ENCODE measurements around the gene TAGLN2.

The TAGLN2 gene

DNA sequence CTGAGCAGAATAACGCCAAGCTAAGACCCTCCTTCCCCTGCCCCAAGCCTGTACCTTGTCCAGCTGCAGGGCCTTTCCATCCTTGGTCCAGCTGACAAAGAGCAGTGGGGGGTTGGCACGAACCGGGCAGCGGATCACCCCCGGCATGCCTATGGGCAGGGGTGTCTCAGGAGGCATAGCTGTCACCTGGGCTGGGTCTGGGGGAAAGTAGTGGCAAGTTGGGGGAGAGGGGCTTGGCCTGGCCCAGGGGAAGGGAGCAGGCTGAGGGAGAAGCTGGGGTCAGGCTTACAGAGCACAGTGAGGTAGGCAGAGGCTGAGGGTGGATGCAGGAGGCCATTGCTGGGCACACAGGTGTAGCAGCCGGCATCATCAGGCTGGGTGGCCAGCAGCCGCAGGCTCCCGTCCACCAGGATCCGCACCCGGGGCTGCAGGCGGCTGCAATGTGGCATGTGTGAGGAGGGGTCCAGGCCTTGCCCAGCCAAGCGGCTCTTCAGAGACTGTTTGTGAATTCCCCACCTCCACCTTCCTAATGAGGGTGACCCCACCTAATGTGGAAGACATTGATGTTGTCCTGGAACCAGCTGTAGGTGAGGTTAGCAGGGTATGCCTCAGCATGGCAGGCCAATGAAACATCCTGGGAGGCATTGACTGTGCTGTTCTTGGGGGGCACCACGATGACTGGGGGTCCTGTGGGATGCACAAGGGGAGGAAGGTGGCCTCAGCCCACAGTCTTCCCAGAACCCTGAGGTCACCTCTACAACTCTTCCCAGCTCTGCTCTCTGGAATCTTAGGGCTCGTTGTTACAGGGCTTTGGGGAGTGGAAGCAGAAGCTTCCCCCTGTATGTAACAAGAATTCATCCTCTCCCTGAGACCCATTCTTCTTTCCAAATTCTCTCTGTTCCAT lies 9.1 kb upstream of the TAGLN2 start:
- DNase-seq, result no peak

DNA sequence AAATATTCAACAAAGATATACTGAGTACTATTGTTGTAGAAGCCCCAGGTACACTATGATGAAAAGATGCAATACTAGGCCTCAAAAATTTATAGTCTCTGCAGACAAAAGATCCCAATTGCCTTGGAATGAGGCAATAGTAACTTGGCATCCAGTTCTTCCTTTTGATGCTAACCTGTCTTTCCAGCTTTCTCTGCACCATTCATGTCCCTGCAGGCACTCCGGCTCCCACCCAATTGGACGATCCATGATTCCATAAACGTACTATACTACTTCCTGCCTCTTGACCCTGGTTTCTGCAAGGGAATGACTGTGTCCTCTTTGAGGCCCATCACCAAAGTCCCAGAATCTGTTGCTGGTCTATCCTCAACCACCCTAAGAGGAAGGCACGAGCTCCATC lies 8.0 kb upstream of the TAGLN2 start:
- DNase-seq, result no peak

DNA sequence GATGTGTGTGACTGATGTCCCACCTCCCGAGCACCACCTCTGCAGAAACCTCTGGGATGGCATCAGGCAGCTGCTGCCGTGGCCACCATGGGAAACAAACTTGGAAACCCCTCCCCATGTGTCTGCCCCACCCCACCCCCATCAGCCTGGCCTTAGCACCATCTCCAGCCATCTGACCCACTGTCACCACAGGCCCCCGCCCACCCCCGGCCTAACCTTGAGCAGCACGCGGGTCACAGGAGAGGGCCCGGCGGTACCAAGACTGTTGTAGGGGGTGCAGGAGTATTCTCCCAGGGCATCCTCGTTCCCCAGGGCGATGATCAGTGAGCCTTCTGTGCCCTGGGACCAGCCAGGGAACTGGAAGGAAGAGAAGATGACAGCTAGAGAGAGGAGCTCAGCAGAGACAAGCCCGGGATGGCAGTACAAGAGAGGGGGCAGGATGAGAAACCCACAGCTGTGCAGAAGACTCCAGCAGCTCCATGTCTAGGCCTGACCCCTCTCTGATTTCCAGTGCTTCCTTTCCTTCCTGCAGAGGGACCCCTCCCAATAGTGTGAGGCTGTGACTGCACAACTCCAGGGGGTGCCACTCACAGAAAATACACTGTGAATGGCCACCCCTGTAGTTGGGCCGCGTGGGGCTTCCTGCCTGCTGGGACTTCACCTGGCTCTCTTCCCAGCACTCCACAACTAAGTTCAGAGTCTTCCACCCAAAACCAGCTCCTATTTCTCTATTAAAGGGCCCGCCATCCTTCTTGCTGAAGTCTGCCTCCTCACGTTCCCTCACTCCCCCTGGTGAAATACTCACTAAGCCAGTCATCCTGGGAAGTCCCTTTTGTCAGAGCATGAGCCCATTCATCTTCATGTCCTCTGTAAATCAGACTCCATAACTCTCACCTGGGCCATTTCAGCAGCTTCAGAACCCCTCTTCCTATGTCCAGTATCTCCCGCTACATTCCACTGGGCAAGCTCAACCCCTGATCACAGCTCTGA lies 7.3 kb upstream of the TAGLN2 start:
- DNase-seq, result no peak

DNA sequence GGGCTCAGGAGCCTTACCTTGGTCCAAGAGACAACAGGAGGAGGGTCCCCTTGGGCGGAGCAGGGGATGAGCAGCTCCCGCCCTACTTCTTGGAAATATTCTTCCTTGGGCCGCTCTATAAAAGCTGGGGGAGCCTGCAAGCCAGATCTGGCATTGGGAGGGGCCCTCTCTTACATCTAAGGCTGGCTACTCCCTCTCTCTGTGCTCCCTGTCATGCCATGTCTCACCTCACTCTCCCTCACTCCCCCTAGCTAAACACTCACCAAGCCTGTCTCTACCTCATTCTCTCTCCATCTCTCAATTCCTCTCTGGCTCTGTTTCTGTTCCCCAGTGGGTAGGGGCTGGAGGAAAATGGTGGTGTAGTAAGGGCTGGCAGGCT lies 6.5 kb upstream of the TAGLN2 start:
- DNase-seq, result no peak

DNA sequence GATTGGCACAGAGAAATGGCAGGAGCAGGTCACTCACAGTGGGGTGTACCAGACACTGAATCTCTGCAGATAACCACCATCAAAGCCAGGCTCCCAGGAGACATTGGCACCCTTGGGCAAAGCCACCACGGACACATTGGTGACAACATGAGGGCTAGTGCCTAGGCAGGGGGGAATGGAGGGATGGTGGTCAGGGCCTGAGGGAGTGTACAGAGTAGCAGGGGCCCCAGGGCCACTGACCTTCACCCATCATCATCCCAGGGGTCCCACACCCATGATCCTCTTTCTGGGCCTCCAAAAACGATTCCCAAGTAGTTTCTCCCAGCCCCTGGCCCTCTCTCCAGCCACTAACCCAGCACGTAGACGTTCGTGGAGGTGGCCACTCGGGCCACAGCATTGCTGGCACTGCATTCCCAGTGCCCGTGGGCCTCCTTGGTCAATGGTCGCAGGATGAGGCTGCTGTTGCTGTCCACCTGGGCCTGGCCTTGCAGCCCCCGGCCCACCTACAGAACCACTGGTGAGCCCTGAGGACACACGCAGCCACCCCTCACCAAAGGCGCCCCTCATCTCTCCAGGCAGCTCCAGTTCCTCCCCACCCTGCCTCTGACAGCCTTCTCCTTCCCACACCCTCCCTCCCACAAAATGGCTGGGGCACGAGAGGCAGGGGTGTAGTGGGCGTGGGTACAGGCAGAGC lies 5.9 kb upstream of the TAGLN2 start:
- DNase-seq, result no peak

DNA sequence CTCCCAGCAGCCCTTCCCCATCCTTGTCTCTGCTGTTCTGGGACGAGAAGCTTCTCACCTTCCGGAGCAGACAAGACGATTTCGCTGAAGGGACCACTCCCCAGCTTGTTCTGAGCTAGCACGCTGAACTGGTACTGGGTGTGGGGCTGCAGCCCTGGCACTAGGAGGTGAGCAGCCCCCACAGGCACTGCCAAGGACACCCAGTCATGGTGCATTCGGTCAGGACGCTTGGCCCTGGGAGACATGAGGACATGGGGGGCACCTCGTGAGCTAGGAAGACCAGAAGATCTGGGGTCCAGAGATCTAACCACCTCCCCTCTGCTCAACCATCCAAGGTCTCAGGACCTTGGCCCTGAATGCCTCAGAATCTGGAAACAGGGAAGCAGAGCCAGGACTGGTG lies 5.3 kb upstream of the TAGLN2 start:
- DNase-seq, result no peak

DNA sequence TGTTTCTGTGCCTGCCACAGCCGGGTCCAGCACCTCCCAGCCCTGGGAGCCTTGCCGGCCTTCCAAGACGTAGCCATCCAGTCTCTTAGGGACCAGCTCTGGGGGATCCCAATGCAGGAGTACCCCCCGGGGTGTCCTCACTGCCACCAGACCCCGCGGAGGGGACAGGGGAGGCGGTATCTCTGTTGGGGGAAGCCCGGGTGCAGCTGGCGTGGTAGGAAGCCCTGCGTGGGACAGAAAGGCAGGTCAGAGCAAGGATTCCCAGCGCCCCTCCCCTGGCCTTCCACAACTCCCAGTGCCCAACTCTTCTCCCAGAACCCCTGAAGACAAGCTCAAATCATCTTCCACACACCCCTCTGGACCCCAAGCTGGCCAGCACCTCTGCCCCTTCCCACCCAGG lies 4.9 kb upstream of the TAGLN2 start:
- DNase-seq, result no peak

DNA sequence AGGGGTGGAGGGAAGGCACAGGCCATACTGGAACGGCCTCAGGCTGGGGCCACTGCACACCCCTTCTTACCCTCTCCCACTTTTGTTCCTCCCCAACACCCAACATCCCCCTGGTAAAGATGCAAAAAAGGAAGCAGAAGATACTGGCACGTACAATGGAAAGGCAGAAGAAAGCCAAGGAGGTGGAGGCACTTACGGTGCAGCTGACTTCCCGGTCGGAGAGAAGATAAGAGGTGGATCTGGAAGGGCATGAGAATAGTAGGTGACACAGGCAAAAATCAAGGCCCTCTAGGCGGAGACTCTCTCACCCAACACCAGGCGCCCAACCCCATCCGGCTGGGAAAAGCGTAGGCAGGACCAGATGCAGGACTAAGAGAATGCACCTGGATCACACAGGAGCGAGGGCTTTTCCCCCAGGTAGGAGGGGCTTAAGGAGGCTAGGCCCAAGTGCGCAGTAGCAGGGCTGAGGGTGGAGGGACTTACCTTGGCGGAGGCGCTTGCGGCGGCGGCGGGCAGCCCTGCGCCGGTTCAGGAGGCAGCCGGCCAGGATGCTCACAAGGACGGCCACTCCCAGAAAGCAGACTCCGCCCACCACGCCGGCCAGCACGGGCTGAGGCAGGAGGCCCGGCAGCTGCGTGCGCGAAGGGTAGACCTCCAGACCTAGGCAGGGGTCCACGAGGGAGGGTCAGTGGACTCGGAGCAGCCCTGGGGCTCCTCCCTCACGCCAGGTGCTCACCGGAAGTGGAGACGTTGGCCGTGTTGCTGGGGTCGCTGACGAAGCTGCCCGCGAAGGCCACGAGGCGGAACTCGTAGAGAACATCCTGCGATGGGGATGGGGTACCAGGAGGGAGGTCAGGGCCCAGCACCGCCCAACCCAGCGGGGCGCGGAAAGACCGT lies 4.1 kb upstream of the TAGLN2 start:
- DNase-seq, result no peak

DNA sequence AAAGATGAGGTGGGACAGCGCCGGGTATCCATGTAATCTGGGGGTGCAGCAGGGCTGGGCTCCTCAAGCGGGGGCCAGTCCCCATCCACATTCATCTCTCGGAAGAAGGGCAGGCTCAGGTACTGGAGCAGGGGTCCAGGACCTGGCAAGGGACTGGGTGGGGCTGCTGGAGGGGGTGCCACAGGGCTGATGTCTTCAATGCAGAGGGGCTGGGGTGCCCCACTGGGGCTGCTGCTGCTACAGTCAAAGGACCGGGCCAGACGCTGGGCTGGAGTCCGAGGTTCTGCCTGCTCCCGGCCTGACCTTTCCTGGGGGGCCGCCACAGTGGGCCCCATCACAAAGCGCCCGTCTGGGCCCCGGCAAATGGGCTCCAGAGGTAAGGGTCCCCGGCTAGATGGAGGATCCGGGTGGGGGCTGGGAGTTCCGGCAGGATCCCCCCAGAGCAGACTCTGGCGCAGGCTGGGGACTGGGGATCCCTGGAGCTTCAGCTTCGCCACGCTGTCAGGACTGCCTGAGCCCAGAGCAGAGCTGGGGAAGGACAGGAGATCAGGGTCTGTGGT lies 3.3 kb upstream of the TAGLN2 start:
- DNase-seq, result no peak

DNA sequence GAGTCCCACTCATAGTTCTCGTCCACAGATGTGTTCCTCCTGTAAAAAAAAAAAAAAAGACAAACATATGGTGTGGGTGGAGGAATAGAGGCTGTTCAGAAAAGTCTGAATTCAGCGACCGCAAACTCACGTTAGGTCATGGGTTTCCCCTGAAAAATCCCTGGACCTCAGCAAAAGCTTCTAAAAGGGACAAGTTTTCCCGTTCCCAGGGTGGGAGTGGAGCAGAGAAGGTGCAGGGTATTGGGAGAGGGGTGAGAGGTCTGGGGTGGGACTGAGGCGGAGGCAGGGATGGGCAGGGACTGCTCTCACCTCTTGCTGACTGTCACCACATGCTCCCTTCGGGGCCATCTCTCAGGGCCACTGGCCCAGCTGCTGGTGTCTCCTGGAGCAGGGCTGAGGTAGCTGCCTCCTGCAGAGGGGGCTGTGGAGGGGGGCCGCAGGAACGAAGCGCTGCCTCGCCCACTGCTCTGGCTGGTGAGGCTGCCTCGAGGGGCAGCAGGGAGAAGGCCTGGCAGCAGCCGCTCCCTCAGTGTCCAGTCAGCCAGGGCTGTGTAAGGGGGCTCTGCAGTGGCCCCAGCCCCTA lies 2.6 kb upstream of the TAGLN2 start:
- no peak for DNase-seq

DNA sequence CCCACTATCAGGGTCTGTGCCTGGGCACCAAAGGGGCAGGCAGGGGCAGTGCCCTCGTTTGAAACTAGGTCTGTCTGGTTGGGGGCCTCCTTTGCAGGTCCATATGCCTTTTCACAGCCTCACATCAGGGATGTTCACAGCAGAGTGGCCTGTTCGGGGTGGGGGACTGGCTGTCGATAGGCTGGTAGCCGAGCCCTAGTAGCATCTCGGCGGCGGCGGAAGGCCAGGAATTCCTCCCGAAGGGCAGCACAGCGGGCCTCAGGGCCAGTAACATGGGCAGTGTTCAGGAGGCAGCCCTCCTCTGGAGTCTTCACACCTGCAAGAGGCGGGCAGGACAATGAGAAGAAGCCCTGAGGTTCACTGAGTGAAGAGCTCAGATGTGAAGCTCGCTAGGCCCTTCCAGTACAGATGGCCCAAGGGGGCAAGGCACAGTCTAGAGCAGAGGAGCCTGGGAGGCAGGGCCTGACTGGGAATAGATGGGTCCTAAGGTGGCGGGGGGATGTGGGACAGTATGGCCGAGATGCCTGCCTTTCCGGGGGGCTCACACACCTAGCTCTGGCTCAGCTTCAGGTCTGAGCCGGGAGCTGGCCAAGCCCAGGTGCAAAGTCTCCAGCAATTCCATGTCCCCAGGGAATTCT lies 2.0 kb upstream of the TAGLN2 start:
- DNase-seq, result no peak

DNA sequence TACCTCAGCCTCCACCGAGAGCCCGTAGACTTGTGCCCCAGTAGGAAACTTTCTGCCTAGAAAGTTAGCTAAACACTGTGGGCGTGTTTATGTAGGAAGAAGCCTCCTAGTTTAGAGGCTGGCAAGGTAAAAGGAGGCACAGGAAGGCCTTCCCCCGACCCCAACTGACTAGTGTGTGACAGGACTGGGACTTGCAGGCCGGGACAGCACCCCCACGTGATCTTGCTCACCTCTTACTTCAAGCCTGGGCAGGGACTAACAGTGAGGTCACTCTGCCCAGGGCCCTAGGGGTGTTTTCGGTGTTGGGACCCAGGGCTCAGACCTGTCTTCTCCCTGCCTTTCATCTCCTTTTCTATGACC lies 392 bp upstream of the TAGLN2 start:
- DNase-seq, result no peak

DNA sequence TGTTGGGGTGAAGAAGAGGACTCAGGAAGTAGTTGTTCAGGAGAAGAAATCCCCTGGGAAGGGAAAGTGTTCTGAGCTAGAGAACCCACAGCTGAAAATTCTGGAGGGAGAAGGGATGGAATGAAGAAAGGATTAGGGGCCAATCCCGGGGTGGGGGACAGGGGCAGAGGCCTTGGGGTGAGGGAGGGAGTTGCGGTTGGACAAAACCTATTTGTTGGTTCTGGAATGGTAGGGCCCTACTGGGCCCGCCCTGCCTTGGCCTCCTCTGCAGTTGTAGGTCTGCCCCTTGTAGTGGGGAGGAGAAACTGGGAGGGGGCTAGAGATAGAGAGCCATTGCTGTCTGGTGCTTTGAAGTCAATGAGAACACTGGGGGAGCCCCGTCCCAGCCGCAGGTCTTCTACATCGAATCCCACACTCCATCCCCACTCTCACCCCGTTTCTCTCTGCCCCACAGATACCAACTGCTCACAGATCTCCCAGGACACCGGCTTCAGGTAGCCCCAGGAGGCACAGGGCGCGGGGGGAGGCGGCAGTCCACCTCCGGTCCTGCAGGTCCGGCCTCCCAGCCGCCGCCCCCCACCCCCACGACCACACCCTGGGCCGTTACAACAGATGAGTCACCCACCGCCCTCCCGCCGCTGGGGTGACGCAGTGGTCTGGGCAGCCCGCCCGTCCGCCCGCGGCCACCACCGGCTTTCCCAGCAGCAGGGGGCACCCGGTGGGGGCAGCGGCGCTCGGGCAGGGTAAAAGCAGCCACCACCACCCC lies 1.1 kb downstream of the TAGLN2 start:
- DNase-seq, result no peak

DNA sequence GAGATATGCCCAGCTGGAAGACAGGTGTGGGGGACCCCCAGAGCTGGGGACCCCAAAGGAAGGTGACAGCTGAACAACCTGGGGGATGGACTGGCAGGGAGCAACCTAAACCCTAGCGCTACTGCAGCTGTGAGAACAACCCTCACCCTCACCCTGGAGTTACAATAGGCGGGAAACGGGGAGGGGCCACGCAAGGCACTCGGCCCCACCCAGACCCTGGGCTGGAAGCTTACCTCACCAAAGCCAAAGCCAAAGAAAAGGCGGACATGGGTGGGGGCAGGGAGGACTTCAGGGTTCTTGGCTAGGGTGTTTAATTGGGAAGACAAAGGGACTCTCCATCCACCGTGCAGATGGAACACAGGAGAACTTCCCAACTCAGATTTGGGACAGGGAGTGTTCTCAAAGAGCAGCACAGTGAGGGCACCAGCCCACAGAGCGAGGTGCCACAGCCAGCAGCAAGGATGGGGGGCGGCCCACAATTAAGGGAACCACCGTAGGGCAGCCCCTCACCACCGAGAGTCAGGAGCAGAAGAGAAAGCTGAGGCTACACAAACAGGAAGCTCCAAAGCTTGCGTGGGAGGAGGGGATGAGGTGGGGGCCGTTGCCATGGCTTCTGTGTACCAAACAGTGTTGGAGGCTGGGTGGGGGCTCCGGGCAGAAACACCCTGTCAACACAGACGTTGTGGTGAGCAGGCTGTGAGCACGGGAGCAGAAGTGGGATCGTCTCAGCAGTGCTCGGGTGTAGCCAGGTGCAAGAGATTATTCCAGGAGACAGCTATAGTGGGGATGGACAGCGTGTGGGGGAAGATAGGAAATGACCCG lies 1.9 kb downstream of the TAGLN2 start:
- peak; percentile 66 for DNase-seq

DNA sequence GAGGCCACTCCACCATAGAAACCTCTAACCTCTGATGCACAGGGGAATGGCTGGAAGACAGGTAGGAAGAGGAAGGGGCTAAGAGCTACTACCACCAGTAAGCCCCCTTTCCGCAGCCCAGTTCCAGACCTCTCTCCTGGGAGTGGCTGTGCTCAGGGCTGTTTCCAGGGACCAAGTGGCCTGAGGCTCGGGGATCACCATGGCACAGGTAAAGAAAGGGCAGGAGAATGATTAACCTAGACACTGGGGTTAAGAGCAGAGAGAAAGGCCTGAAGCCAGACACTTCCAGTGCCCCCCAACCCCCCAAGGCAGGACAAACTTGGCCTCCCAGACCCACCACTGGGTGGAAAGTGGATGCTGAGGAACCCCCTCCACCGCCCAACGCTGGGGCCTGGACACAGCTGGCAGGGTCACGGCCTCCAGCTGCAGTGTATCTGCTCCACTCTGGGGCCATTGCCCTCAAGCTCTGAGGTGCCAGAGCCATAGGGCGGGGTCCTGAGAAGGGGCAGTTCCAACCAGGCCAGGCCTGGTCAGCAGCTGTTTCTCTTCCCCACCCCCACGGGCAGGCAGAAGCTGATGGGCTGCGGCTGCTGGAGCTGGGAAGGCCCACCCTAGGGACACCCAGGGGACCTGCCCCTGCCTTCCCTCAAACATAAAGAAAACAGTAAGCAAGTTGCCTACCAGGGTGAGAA lies 2.6 kb downstream of the TAGLN2 start:
- no peak for DNase-seq

DNA sequence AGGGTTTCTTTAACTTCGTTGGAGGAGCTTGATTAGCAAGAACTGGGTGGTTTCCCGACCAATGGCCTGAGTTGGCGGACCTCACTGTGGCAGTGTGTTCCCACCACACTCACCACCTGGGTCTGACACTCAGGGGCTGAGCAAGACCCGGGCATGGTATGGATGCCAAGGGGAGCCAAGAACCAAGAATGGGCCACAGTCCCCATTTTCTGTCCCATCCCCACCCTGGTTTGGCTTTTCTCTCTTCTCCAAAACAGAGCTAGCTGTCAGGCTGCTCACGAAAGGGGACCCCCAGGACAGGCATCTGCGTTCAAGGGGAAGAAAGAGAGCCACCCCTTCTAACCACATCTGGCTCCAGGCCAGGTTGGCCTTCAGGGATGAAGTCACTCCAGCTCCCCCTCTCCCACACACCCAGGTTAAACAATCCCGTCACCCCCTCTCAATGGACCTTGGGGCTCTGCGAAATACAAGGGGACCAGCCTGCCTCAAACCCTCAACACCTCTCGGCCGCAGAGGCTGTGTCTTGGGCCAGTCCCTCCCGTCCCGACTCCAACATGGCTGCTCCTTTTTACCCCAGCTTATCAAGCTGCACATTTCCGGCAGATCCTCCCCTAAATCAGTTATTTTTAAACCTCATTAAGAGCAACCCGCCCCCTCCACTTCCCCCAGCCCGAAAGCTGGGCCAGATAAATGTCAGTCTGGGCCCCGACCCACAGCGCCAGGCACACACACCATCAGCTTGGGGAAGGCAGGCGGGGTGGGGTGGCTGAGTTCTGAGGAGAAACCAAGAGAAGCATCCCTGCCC lies 3.4 kb downstream of the TAGLN2 start:
- DNase-seq, result peak; percentile 63

DNA sequence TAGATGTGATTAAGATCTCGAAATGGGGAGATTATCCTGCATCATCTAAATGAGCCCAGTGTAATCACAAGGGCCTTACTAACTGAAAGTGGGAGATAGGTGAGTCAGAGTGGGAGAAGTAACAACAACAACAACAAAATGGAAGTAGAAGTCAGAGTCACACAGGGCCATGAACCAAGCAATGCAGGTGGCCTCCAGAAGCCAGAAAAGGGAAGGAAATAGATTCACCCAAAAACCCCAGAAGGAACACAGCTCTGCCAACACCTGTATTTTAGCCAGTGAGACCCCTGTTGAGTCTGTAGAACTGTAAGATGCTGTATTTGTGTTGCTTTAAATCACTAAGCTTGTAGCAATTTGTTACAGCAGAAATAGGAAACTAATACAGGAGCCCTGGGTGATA lies 4.1 kb downstream of the TAGLN2 start:
- no peak for DNase-seq

DNA sequence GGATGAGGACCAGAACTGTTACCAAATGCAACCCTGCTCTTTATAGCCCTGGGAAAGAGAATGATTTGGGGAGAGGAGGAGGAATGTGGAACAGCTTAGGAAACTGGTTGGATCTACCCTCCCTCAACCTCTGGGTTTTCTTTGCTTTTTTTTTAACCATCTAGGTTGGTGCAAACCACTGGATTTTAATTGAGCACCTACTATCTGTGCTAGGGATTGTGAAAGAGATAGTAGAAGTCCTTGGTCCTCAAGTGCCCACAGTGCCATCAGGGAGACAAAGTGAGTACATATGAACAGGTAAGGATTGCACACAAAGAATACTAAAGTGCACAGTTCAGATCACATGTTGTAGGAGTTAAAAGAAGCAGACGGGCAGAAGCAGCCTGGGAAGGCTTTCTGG lies 4.7 kb downstream of the TAGLN2 start:
- DNase-seq, result no peak
